HG02798 (cell line): ENCODE results near the gene WFIKKN2.
"Not testable (repeated sequence)": the region's sequence is repeated elsewhere in the genome, so short reads cannot be mapped to it uniquely, and the experiment has no call there.

Experiments
- ATAC-seq: cut with Tn5 transposase; IDR thresholded peaks from one replicate; pipeline ENCODE4 v1.9.1; 2021; ENCODE audit warnings: mild to moderate bottlenecking; ENCODE audit not compliant: unreplicated experiment, poor library complexity

The WFIKKN2 gene

DNA sequence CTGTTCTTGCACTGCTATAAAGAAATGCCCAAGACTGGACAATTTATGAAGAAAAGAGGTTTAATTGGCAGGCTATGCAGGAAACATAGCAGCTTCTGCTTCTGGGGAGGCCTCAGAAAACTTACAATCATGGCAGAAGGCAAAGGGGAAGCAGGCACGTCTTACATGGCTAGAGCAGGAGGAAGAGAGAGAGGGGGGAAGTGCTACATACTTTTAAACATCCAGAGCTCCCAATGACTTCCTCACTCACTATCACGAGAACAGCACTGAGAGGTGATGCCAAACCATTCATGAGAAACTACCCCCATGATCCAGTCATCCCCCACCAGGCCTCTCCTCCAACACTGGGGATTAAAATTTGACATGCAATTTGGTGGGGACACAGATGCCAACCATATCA is 13.3 kb downstream of the WFIKKN2 start:
- ATAC-seq: no peak

GRCh38 chr17:50850640-50851039 is 15.3 kb downstream of the WFIKKN2 start:
- ATAC-seq: no peak

DNA sequence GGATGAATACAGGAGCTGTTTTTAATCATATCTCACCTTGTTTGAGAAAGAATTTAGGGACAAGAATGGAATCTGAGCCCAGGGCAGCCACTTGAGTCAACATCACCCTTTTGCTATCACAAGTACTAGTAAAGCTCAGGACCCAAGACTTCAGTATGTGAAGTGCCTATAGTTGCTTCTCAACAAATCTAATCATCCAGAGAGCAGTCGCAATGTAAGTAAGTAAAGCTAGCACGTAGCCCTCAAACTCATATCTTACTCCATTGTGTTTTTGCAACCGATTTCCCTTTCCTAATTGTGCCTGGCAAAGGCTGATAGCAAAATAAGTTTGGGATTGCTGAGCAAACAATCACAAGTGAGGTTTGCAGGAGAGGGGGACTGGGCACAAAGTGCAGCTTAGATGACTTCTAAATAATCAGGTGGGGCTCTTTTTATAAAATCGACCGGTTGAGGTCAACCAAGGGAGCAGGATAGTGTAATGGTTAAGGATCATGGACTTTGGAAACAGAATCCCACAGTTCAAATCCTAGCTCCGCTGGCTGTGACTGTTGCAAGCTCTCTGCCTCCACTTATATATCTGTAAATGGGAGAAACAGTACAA is 17.7 kb downstream of the WFIKKN2 start:
- no peak for ATAC-seq

GRCh38 chr17:50853781-50854180 is 18.4 kb downstream of the WFIKKN2 start:
- no peak for ATAC-seq

- ATAC-seq: no peak
Observed at GRCh38 chr17:50855708-50856330, 20.4 kb downstream of the WFIKKN2 start.

GRCh38 chr17:50856431-50856830 is 21.0 kb downstream of the WFIKKN2 start:
- ATAC-seq: no peak

DNA sequence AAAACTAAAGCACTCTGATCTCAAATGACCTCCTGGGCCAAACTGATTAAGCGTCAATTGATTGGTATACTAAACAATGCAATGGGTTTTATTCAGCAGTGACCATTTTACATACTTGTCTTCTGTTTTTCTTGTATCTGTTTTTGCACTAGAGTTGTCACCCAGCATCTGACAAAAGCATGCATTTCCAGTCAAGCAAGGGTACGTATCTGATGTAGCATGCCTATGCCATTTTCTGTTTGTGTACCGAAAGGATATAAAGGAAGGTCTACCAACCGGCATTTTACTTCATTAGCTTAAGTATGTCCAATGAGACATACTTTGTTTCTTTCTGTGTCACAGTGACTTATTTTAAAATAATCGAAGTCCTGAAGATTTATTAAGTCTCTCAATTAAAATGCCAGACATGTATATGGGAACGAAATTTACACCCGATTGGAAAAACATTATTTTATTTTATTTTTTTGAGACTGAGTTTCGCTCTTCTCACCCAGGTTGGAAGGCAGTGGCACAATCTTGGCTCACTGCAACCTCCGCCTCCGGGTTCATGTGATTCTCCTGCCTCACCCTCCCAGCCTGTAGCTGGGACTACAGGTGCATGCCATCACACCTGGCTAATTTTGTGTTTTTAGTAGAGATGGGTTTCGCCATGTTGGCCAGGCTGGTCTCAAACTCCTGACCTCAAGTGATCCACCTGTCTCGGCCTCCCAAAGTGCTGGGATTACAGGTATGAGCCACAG is 23.3 kb downstream of the WFIKKN2 start:
- ATAC-seq: no peak

DNA sequence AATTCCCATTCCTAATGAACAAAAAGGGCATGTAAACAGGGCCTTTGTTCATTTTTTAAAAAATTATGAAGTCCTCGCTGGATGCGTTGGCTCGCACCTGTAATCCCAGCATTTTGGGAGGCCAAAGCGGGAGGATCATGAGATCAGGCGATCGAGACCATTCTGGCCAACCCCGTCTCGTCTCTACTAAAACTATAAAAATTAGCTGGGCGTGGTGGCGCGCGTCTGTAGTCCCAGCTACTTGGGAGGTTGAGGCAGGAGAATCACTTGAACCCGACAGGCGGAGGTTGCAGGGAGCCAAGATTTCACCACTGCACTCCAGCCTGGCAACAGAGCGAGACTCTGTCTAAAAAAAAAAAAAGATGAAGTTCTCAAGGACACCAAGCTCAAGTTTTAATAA is 24.3 kb downstream of the WFIKKN2 start:
- ATAC-seq: not testable (repeated sequence)

GRCh38 chr17:50861334-50861676 is 25.9 kb downstream of the WFIKKN2 start:
- no peak for ATAC-seq

- ATAC-seq: no peak
Observed at GRCh38 chr17:50861822-50862528, 26.6 kb downstream of the WFIKKN2 start.

DNA sequence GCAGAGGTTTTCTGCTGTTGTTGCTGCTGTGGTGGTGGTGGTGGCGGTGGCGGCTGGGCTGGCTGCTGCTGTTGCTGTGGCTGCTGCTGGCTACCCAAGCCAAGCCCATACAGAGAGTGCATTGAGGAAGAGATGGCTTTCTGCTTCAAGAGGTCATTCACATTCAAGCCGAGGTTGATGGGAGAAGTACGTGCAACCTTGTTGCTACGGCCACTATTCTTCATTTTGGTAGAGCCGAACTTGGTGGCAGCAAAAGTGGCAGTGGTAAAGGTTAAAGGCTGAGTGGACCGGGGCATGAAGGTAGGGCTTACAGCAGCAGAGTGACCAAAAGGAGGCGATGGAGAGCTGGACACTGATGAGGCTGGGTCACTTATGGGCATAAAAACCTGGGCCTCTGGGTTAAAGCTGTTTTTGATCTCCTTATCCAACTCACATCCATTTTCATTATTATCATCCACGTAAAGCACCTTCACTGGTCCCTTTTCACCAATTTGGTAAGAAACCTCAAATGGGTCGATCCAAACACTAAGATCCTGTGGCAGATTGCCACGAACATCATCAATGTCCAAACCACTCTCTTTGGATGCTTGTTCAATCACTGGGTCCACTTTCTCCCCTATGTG is 27.9 kb downstream of the WFIKKN2 start:
- no peak for ATAC-seq

DNA sequence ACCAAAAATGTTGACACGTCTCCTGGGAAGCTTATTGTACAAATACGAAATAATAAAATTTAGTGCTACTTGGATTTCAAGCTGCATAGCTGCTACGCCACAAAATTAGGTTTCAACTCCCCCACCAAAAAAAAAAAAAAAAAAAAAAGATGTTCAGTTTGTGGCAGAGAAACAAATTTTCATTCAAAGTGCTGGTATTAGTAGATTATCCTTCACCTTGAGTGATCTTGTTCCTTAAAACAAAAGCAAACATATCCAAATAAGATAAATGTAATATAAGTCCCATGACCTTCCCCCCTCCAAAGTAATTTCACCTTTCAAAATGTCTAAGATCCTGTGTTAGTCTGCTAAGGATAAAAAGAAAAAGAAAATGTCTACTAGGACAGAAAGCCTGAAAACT is 28.5 kb downstream of the WFIKKN2 start:
- no peak for ATAC-seq

DNA sequence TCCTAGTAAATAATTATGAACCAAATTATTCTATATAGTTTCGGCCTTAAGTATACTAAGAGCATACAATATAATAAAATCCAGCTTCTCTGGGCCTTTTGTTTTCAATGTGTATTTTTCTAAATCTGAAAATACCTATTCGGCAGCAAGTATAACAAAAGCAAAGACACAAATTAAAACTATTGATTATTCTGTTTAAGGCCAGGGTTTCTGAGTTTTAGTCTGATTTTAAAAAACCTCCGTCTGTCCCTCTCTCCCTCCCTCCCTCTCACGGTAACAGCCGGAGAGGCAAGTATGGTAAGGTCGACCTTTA is 29.3 kb downstream of the WFIKKN2 start:
- ATAC-seq: no peak

DNA sequence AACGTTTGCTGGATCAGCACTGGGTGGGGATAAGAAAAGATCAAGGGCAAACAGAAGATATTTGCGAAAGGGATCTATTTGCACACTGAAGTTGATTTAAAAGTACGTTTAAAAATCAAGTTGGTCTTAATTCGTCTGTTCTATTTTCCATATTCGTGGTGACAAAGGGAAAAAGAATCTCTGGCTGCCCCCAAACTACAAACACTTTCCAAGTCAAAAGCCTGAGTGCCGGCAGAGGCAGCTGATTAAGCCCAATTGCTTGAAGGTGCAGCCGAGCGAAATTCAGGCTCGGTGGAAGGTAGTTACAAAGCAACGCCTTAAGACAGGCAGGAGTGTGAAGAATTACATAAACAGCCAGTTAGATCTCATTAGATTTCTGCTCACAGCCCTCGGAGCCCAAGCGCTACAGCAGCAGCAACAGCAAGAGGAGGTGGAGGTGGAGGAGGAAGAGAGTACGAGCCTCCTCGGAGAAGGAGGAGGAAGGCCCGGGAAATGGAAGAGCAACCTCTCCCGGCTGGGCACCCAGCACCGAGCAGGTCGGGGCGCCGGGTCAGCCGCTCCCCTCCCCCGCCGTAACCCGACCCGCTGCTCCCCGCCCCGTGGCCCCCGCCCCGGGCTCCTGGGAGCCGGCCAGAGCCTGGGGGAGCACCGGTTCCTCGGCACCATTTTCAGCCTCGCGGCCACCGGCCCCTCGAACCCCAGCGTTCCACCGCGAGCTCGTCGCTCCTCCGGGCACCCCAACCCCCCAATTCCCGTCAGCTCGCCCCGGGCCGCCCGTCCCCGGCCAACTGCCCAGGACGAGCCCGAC is 29.9 kb downstream of the WFIKKN2 start:
- ATAC-seq: peak; percentile 22

DNA sequence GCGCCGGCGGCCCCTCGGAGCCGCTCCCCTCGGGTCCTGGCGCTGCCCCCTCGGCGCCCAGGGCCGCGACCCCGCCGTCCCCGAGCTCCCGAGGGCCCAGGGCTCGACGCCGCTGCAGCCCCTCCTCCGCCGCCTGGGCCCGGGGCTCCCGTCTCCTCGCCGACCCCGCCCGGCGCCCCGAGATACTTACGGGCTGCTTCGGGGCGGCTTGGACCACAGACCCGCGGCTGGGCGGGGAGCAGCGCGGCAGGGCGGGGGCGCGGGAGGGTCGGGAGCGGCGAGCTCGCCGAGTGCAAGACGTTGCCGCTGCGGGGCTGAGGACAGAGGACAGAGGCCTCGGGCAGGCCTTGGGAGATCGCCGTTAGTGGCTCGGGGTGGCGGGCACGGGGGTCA is 30.5 kb downstream of the WFIKKN2 start:
- ATAC-seq: no peak

DNA sequence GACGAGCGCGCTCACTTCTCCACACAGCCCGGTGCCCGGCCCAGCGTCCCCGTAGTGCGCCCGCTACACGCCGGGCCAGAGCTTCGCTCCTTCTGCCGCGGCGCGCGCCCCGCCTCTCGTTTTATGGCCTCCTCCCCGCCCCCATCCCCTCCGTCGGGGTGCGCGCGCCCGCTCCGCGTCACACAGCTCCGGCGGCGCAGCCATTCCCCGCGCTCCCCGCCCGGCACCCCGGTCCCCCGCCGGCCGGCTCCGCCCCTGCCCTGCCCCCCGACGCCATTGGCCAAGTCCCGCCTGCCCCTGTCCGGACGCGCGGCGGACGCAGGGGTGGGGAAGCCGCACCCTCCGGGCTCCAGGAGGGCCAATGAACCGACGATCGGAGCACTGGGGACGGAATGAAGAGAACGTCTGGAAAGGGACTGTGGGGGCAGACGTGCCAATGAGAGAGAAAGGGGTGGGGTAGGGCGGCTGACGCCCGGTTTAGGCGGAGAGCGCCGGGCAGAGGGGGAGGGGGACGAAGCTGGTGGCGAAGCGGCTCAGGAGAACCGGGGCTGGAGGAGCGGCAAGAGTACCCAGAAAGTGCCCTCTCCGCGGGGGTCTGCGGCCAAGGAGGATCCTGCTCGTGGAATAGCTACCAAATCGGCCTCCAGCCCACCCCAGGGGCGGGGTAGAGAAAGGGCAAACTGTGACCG is 31.0 kb downstream of the WFIKKN2 start, which contains the start of gene TOB1:
Gene TOB1 (minus strand): TSS at position 94 of the 689 bp plus-strand sequence. CDS start 2,337 bp downstream, outside the sequence.
- ATAC-seq: peak; percentile 75

GRCh38 chr17:50866950-50867362 is 31.6 kb downstream of the WFIKKN2 start:
- ATAC-seq: peak; percentile 4

- ATAC-seq: peak; percentile 36
Observed at GRCh38 chr17:50867363-50868139, 32.2 kb downstream of the WFIKKN2 start.

- no peak for ATAC-seq
Observed at GRCh38 chr17:50868140-50868438, 32.7 kb downstream of the WFIKKN2 start.
